SK-N-SH (cell line): ENCODE data around the gene ATN1. TPM values are rescaled to one million over a fixed set of nuclear protein-coding genes. Genes with fewer than 3 reads are reported as not detected.

Experiments
- CTCF ChIA-PET: fragments of 300-600, 350-600 bp; formaldehyde crosslinking; extraction: SDS; loops from one replicate; lab custom pipeline; 2021; lab: Yijun Ruan, JAX
- POLR2A ChIA-PET: fragments of 350-600 bp; sonication (Branson Sonifier 250); formaldehyde crosslinking; extraction: SDS; loops from one replicate; lab custom pipeline; 2020; ENCODE audit warnings: antibody characterized with exemption, inconsistent platforms; lab: Yijun Ruan, JAX
- DNase-seq: peaks from one replicate; pipeline ENCODE4 v3.0.0; 2012
- H2AFZ ChIP-seq: fragments of 200-600 bp; sonication (generic); 2 replicates; pipeline ENCODE4 v1.8.1; 2016; ENCODE audit warnings: antibody characterized with exemption, mild to moderate bottlenecking, low read depth
- H3F3A ChIP-seq: fragments of 200-600 bp; sonication (generic); replicated peaks from 2 replicates; pipeline ENCODE3; 2016; ENCODE audit warnings: antibody characterized with exemption, mild to moderate bottlenecking; ENCODE audit not compliant: insufficient read depth
- H3K27ac ChIP-seq, 2 experiments: fragments of 200-500 bp in 1 of 2; fragments of 200-600 bp in 1 of 2; sonication (Bioruptor generic) in 1 of 2; sonication (generic), shearing (Covaris generic) in 1 of 2; 2 replicates each; pipeline versions ENCODE4 v1.5.1 to v1.6.1; 2014 to 2016; ENCODE audit warnings: low read depth in 2 of 2, inconsistent platforms in 1 of 2, low read length in 1 of 2, mild to moderate bottlenecking in 1 of 2, mixed read lengths in 1 of 2
- H3K27me3 ChIP-seq: fragments of 200-600 bp; sonication (generic), shearing (Covaris generic); 2 replicates; pipeline ENCODE4 v1.6.1; 2016; ENCODE audit warnings: mixed run types; ENCODE audit not compliant: insufficient read depth
- H3K36me3 ChIP-seq, 2 experiments: fragments of 200-500 bp in 1 of 2; fragments of 200-600 bp in 1 of 2; sonication (Bioruptor generic) in 1 of 2; sonication (generic) in 1 of 2; replicated peaks in 1 of 2; 2 replicates each; pipeline versions ENCODE3 to v1.5.1; 2014 to 2016; ENCODE audit warnings: low read length in 1 of 2, mild to moderate bottlenecking in 1 of 2; ENCODE audit not compliant: insufficient read depth in 2 of 2, control insufficient read depth in 1 of 2
- H3K4me1 ChIP-seq, 2 experiments: fragments of 200-500 bp in 1 of 2; fragments of 200-600 bp in 1 of 2; sonication (Bioruptor generic) in 1 of 2; sonication (generic), shearing (Covaris generic) in 1 of 2; 2 replicates each; pipeline versions ENCODE4 v1.5.1 to v1.6.1; 2014 to 2016; ENCODE audit warnings: low read depth in 1 of 2, low read length in 1 of 2, mixed run types in 1 of 2; ENCODE audit not compliant: insufficient read depth in 2 of 2, control insufficient read depth in 1 of 2
- H3K4me2 ChIP-seq: fragments of 200-600 bp; sonication (generic), shearing (Covaris generic); 2 replicates; pipeline ENCODE4 v1.6.1; 2017; ENCODE audit warnings: mixed run types
- H3K4me3 ChIP-seq, 2 experiments: fragments of 200-500 bp in 1 of 2; fragments of 200-600 bp in 1 of 2; sonication (Bioruptor generic) in 1 of 2; sonication (generic), shearing (Covaris generic) in 1 of 2; 2 replicates each; pipeline versions ENCODE4 v1.5.1 to v1.8.1; 2014 to 2016; ENCODE audit warnings: low read depth in 2 of 2, inconsistent platforms in 1 of 2, low read length in 1 of 2, mild to moderate bottlenecking in 1 of 2, mixed read lengths in 1 of 2, moderate library complexity in 1 of 2
- H3K79me2 ChIP-seq: fragments of 200-600 bp; sonication (generic); 2 replicates; pipeline ENCODE4 v1.8.1; 2017; ENCODE audit warnings: mild to moderate bottlenecking; ENCODE audit not compliant: insufficient read depth
- H3K9ac ChIP-seq: fragments of 200-600 bp; sonication (generic); 2 replicates; pipeline ENCODE4 v1.6.1; 2017; ENCODE audit warnings: mixed run types
- H3K9me2 ChIP-seq: fragments of 200-600 bp; sonication (generic); 2 replicates; pipeline ENCODE4 v1.6.1; 2017; ENCODE audit warnings: mixed run types
- H3K9me3 ChIP-seq: fragments of 200-600 bp; sonication (generic); 2 replicates; pipeline ENCODE4 v1.6.1; 2017; ENCODE audit warnings: mixed run types, mild to moderate bottlenecking, moderate library complexity
- H4K20me1 ChIP-seq: fragments of 200-600 bp; sonication (generic); 2 replicates; pipeline ENCODE4 v1.6.1; 2017; ENCODE audit warnings: mild to moderate bottlenecking, mixed run types; ENCODE audit not compliant: insufficient read depth
- FOSL2 ChIP-seq: IDR thresholded peaks from 2 replicates; pipeline ENCODE4 v1.4.0; 2012; ENCODE audit warnings: low read depth, mild to moderate bottlenecking, moderate library complexity, borderline replicate concordance
- GABPA ChIP-seq: IDR thresholded peaks from 2 replicates; pipeline ENCODE4 v1.4.0; 2012; ENCODE audit warnings: low read depth, mild to moderate bottlenecking
- GATA2 ChIP-seq: sonication (generic); formaldehyde crosslinking; IDR thresholded peaks from 2 replicates; pipeline ENCODE4 v1.5.0; 2020; ENCODE audit warnings: mild to moderate bottlenecking, missing genetic modification reagents
- JUND ChIP-seq: IDR thresholded peaks from 2 replicates; pipeline ENCODE4 v1.4.0; 2012
- MXI1 ChIP-seq: IDR thresholded peaks from 2 replicates; pipeline ENCODE4 v1.6.1; 2012; ENCODE audit warnings: mild to moderate bottlenecking, low read depth, low read length, improper control_type of control experiment
- NRF1 ChIP-seq: IDR thresholded peaks from 2 replicates; pipeline ENCODE4 v1.6.1; 2012; ENCODE audit warnings: low read depth, mild to moderate bottlenecking, low read length
- POLR2AphosphoS5 ChIP-seq: IDR thresholded peaks from 2 replicates; pipeline ENCODE4 v1.6.1; 2012; ENCODE audit warnings: low read depth, low read length
- RAD21 ChIP-seq: IDR thresholded peaks from 2 replicates; pipeline ENCODE4 v1.6.1; 2012; ENCODE audit warnings: mild to moderate bottlenecking, low read length
- TAF1 ChIP-seq: IDR thresholded peaks from 2 replicates; pipeline ENCODE4 v1.6.1; 2012; ENCODE audit warnings: low read depth, mild to moderate bottlenecking, low read length, moderate library complexity, borderline replicate concordance
- YY1 ChIP-seq: IDR thresholded peaks from 2 replicates; pipeline ENCODE4 v1.4.0; 2012; ENCODE audit warnings: low read depth, mild to moderate bottlenecking
- WGBS: methylation state at CpG from one replicate; pipeline ENCODE4 v1.1.6; 2017; ENCODE audit warnings: low lambda C conversion rate; 5-methylcytosine and 5-hydroxymethylcytosine counted together
- polyA plus RNA-seq, 3 experiments: library from polyadenylated mRNA; depleted of rRNA; stranded (reverse); fragments of >200 nt; gene quantifications; 2 replicates each; pipeline ENCODE4 v1.2.3, GENCODE V29; 2012
- TF ChIP-seq, protein P1 (sequence below): IDR thresholded peaks from 2 replicates; pipeline ENCODE4 v1.4.0; 2012; ENCODE audit warnings: low read depth, borderline replicate concordance
- TF ChIP-seq, protein P2 (sequence below): fragments of 150-350 bp; IDR thresholded peaks from 2 replicates; pipeline ENCODE4 v1.6.1; 2017; ENCODE audit warnings: antibody characterized with exemption, low read length, low read depth, borderline replicate concordance
- TF ChIP-seq, protein P3 (sequence below): IDR thresholded peaks from 2 replicates; pipeline ENCODE4 v1.4.0; 2012; ENCODE audit warnings: low read depth, borderline replicate concordance

ATN1 gene
- polyA plus RNA-seq, 1 of the 3 experiments (the other 2 are of a cell fraction): 29.3 TPM

DNA sequence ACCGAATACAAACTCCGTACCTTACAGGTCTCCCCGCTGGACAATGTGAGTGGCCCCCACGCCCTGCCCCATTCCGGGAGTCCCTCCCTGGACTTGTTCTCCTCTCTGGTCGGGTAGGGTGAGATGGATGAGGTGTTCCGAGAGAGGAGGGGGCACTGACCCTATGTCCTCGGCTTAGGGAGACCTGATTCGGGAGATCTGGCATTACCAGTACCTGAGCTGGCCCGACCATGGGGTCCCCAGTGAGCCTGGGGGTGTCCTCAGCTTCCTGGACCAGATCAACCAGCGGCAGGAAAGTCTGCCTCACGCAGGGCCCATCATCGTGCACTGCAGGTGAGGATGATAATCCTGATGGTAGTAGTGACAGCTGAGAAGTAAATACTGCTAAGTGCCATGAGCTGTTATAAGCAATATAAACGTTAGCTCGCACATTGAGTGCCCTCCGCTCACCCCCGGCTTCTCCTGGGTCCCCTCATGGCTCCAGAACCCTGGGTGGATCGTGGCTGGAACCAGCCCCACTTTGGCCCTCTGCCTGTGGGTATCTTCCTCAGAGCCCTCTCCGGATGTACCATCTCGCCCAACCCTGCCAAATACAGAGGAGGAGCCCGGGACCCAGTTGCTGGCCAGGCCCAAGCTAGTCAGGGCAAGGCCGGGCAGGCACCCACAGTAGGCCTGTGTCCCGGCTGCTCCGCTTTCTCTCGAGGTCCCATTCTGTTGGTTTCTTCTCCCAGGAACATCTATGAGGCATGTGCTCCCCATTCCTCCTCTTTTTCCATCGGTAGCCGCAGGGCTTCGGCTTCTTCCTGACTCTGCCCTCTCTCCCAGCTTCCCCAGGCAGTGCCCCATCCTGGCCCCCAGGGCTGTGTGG lies 30.2 kb downstream of the ATN1 start:
- CTCF ChIA-PET: interaction anchor here (1.6 to 8.0 kb wide), 3 partner anchors 12 to 33 kb away, joined by 5 to 114 read pairs (median 62); partner anchors contain the start of genes C12orf57 and RNU7-1
- Histone ChIP-seq H3K9ac (no peak overlapping the region), H3K36me3 (no peaks in the 10 kb centered on the region), H3K9me3 (no peaks in the 10 kb centered on the region), H3K4me1 (peaks cover 0 to 8% of the 10 kb centered on the region in 2 experiments; a peak in 2 of 4 replicates), H3K4me2 (no peak overlapping the region), H3K9me2 (no peaks in the 10 kb centered on the region), H4K20me1 (no peaks in the 10 kb centered on the region), H3K27ac (no peak overlapping the region), H2AFZ (no peak overlapping the region), H3K4me3 (no peak overlapping the region), H3K79me2 (no peaks in the 10 kb centered on the region), H3K27me3 (no peaks in the 10 kb centered on the region), H3F3A (no peaks in the 10 kb centered on the region)
- TF ChIP-seq GATA2 (CRISPR knock-in tag) (no peak), FOSL2 (no peak), POLR2AphosphoS5 (no peak), JUND (no peak), TAF1 (no peak), GABPA (no peak), MXI1 (no peak), RAD21 (no peak), YY1 (no peak), NRF1 (no peak)
- TF ChIP-seq, protein P1, sequence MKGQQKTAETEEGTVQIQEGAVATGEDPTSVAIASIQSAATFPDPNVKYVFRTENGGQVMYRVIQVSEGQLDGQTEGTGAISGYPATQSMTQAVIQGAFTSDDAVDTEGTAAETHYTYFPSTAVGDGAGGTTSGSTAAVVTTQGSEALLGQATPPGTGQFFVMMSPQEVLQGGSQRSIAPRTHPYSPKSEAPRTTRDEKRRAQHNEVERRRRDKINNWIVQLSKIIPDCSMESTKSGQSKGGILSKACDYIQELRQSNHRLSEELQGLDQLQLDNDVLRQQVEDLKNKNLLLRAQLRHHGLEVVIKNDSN: no peak
- TF ChIP-seq, protein P2, sequence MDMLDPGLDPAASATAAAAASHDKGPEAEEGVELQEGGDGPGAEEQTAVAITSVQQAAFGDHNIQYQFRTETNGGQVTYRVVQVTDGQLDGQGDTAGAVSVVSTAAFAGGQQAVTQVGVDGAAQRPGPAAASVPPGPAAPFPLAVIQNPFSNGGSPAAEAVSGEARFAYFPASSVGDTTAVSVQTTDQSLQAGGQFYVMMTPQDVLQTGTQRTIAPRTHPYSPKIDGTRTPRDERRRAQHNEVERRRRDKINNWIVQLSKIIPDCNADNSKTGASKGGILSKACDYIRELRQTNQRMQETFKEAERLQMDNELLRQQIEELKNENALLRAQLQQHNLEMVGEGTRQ: no peak
- TF ChIP-seq, protein P3, sequence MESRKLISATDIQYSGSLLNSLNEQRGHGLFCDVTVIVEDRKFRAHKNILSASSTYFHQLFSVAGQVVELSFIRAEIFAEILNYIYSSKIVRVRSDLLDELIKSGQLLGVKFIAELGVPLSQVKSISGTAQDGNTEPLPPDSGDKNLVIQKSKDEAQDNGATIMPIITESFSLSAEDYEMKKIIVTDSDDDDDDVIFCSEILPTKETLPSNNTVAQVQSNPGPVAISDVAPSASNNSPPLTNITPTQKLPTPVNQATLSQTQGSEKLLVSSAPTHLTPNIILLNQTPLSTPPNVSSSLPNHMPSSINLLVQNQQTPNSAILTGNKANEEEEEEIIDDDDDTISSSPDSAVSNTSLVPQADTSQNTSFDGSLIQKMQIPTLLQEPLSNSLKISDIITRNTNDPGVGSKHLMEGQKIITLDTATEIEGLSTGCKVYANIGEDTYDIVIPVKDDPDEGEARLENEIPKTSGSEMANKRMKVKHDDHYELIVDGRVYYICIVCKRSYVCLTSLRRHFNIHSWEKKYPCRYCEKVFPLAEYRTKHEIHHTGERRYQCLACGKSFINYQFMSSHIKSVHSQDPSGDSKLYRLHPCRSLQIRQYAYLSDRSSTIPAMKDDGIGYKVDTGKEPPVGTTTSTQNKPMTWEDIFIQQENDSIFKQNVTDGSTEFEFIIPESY: no peak
- WGBS: 85% methylated on average over 28 of the region's 28 CpGs
- POLR2A ChIA-PET: interaction anchor here (1.0 to 1.2 kb wide), 2 partner anchors 10 to 14 kb away, joined by 3 to 5 read pairs; partner anchors contain the start of genes C12orf57 and RNU7-1
- DNase-seq: no peak
